Osteocyte (in vitro differentiated cells): ENCODE results near the gene COL23A1. TPM values are rescaled to one million over a fixed set of nuclear protein-coding genes. Genes with fewer than 3 reads are reported as not detected.

Source experiments
- DNase-seq: peaks from one replicate; pipeline ENCODE4 v3.0.0; 2021; ENCODE audit warnings: mixed read lengths; ENCODE audit not compliant: unreplicated experiment; ENCODE audit errors: extremely low spot score
- H3K27ac Mint-ChIP-seq: one replicate; pipeline ENCODE4 v1.8.0; 2021; ENCODE audit warnings: mild to moderate bottlenecking, mixed read lengths; ENCODE audit not compliant: unreplicated experiment
- H3K27me3 Mint-ChIP-seq: one replicate; pipeline ENCODE4 v1.8.0; 2021; ENCODE audit warnings: mixed read lengths; ENCODE audit not compliant: unreplicated experiment
- H3K36me3 Mint-ChIP-seq: one replicate; pipeline ENCODE4 v1.8.0; 2021; ENCODE audit warnings: mixed read lengths; ENCODE audit not compliant: unreplicated experiment
- H3K4me1 Mint-ChIP-seq: one replicate; pipeline ENCODE4 v1.8.0; 2021; ENCODE audit warnings: mixed read lengths; ENCODE audit not compliant: unreplicated experiment
- H3K4me3 Mint-ChIP-seq: one replicate; pipeline ENCODE4 v1.8.0; 2021; ENCODE audit warnings: mild to moderate bottlenecking, moderate library complexity, mixed read lengths; ENCODE audit not compliant: unreplicated experiment
- H3K9me3 Mint-ChIP-seq: one replicate; pipeline ENCODE4 v1.8.0; 2021; ENCODE audit warnings: mixed read lengths; ENCODE audit not compliant: unreplicated experiment
- total RNA-seq: library from RNA; stranded (reverse); gene quantifications from 2 replicates; pipeline ENCODE4 v1.2.1, GENCODE V29; 2021
- TF ChIP-seq, protein P1 (sequence below): fragments of 200-600 bp; sonication (generic); IDR thresholded peaks from 2 replicates; pipeline ENCODE4 v1.5.0; 2021; ENCODE audit warnings: antibody characterized with exemption, mild to moderate bottlenecking, moderate library complexity

Gene COL23A1
- total RNA-seq, 1 donor from 2014 or later = not detected

DNA sequence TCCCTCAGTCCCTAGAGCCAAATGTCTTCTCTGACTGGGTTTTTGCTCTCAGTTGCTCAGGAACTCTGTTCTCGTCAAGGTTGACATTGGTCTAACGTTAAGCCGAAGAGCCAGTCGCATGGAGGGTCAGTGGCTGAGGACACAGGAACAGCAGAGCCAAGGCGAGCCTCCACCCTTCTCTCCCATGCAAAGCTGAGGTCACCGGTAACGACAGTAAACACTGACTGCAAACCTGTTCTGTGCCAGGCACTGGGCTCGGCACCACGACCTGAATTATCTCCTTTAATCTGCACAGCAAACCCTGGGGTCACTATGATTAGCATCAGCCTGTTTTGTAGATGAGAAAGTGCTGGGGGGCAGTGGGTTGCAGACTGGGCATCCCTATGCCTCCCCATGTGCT is 171.0 kb downstream of the COL23A1 start:
- no peaks in the 10 kb centered on the region for H3K4me1 Mint-ChIP-seq

DNA sequence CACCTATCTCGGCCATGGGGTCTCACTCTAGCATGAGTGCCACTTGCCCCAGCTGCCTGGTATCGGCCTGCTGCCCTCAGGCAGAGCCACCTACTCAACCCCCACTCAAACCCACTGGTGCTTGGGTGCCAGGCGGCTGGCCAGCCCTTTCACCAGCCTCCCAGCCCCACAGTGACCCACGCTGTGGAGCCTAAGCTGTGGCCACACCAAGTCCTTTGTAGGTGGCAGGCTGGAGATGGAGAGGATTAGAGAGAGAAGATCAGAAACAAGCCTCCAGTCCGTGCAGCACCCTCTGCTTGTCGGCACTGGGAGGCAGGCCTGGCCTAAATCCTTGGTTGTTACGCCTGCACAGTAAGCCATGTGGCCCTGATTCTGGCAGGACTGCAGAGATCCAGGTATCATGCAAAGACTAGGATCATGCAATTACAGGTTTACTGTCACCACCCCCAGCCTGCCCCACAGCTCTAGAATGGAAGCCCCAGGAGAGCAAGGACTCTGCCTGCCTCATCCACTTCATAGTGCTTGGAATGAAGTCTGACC is 171.7 kb downstream of the COL23A1 start:
- no peak overlapping the region for H3K27ac Mint-ChIP-seq
- H3K9me3 Mint-ChIP-seq = no peaks in the 10 kb centered on the region
- no peaks in the 10 kb centered on the region for H3K4me1 Mint-ChIP-seq
- DNase-seq = no peak
- H3K4me3 Mint-ChIP-seq = no peak overlapping the region
- no peaks in the 10 kb centered on the region for H3K27me3 Mint-ChIP-seq
- no peaks in the 10 kb centered on the region for H3K36me3 Mint-ChIP-seq
- TF ChIP-seq, protein P1, sequence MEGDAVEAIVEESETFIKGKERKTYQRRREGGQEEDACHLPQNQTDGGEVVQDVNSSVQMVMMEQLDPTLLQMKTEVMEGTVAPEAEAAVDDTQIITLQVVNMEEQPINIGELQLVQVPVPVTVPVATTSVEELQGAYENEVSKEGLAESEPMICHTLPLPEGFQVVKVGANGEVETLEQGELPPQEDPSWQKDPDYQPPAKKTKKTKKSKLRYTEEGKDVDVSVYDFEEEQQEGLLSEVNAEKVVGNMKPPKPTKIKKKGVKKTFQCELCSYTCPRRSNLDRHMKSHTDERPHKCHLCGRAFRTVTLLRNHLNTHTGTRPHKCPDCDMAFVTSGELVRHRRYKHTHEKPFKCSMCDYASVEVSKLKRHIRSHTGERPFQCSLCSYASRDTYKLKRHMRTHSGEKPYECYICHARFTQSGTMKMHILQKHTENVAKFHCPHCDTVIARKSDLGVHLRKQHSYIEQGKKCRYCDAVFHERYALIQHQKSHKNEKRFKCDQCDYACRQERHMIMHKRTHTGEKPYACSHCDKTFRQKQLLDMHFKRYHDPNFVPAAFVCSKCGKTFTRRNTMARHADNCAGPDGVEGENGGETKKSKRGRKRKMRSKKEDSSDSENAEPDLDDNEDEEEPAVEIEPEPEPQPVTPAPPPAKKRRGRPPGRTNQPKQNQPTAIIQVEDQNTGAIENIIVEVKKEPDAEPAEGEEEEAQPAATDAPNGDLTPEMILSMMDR = no peak

More for the DNA sequence above, 171.0 kb downstream of the COL23A1 start:
- no peaks in the 10 kb centered on the region for H3K9me3 Mint-ChIP-seq
- H3K27ac Mint-ChIP-seq = no peak overlapping the region
- no peak for DNase-seq
- H3K36me3 Mint-ChIP-seq = no peaks in the 10 kb centered on the region
- H3K27me3 Mint-ChIP-seq = no peaks in the 10 kb centered on the region
- H3K4me3 Mint-ChIP-seq = no peak overlapping the region
- TF ChIP-seq, protein P1 = no peak

DNA sequence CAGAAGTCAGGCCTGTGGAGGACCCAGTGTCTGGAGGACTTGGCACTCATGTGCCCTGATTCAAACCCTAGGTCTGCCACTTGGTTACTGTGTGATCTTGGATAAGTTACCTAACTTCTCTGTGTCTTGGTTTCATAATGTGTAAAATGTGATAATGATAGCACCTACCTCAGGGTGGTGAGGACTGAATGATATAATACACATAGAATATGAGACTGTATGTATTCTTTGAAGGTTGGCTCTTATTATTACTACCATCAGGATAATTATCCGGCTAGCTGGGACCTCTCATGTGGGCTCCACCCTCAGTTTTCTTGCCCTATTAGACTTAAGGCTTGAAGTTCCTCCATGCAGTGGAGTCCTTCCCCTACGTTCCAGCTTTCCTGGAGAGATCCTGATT is 172.2 kb downstream of the COL23A1 start:
- Mint-ChIP-seq H3K9me3 (no peaks in the 10 kb centered on the region), H3K27me3 (no peaks in the 10 kb centered on the region), H3K4me3 (no peak overlapping the region), H3K36me3 (no peaks in the 10 kb centered on the region), H3K27ac (no peak overlapping the region), H3K4me1 (no peaks in the 10 kb centered on the region)
- TF ChIP-seq, protein P1 = no peak
- no peak for DNase-seq

DNA sequence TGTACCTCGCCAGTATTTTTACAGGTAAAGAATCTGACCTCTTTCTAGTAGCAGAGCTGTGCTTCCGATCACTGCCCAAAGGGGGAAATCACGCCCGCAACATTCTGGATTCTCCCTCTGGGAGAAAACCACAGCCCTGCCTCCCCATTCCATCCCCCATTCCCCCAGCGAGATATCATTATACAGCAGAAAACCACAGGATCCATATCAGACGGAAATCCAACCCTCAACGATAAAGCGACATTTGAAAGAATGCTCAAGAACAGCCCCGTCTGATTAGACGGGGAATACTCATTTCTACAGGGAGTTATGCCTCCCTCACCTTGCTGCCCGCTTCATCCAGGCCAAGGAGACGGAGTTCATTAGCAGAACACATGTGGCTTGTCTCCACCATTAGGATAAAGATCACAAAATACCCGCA is 172.8 kb downstream of the COL23A1 start:
- no peak overlapping the region for H3K27ac Mint-ChIP-seq
- H3K9me3 Mint-ChIP-seq = no peaks in the 10 kb centered on the region
- TF ChIP-seq, protein P1 = no peak
- H3K4me1 Mint-ChIP-seq = no peaks in the 10 kb centered on the region
- H3K36me3 Mint-ChIP-seq = no peaks in the 10 kb centered on the region
- no peak overlapping the region for H3K4me3 Mint-ChIP-seq
- DNase-seq = no peak
- no peaks in the 10 kb centered on the region for H3K27me3 Mint-ChIP-seq

DNA sequence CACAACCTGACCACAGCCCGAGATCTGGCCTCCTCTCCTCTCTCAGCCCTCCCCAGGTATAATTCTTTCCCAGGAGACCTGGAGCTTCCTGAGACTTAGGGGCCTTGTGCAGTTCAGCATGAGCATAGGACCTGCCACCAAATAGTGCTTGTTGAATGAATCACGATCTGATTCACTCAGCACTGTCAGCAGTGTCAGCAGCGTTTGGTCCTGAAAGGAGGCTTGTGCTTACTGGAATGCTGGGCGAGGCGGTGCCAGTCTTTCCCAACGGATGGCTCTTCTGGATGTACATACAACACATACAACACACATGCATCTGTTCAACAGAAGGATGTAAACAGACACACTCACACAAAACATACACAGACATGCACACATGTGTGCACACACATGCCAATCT is 173.3 kb downstream of the COL23A1 start:
- Mint-ChIP-seq H3K4me1 (no peaks in the 10 kb centered on the region), H3K27ac (no peak overlapping the region), H3K27me3 (no peaks in the 10 kb centered on the region), H3K9me3 (no peaks in the 10 kb centered on the region), H3K36me3 (no peaks in the 10 kb centered on the region), H3K4me3 (no peak overlapping the region)
- DNase-seq = no peak
- TF ChIP-seq, protein P1 = no peak
